Thyroid gland (tissue), 4 donors: ENCODE measurements around the gene EFHD2. TPM values are rescaled to one million over a fixed set of nuclear protein-coding genes. Genes with fewer than 3 reads are reported as not detected.
"Not testable (repeated sequence)": the region's sequence is repeated elsewhere in the genome, so short reads cannot be mapped to it uniquely, and the experiment has no call there.

Experiments used
- DNase-seq, 2 donors: peaks; one replicate each; pipeline ENCODE4 v3.0.0-alpha.2; 2019
- H3K27ac ChIP-seq, 3 donors: fragments of 200-600 bp; sonication (generic); 1 replicate in 2 of 3; 2 replicates in 1 of 3; pipeline ENCODE4 v1.5.1; 2016 to 2019; ENCODE audit warnings: mild to moderate bottlenecking in 1 of 3, moderate library complexity in 1 of 3
- H3K27me3 ChIP-seq: fragments of 200-600 bp; sonication (generic); one replicate; pipeline ENCODE4 v1.5.1; 2019
- H3K36me3 ChIP-seq, 2 donors: fragments of 200-600 bp; sonication (generic); one replicate each; pipeline ENCODE4 v1.5.1; 2016 to 2019
- H3K4me1 ChIP-seq, 2 donors: fragments of 200-600 bp; sonication (generic); one replicate each; pipeline ENCODE4 v1.5.1; 2017 to 2019
- H3K4me3 ChIP-seq, 3 donors: fragments of 200-600 bp; sonication (generic); replicated peaks in 1 of 3; 1 replicate in 2 of 3; 2 replicates in 1 of 3; pipeline ENCODE4 v1.5.1; 2016; ENCODE audit warnings: mild to moderate bottlenecking in 1 of 3
- H3K9me3 ChIP-seq: fragments of 200-600 bp; sonication (generic); one replicate; pipeline ENCODE4 v1.5.1; 2017
- POLR2A ChIP-seq, 2 donors: fragments of 450-650 bp; IDR thresholded peaks; one replicate each; pipeline ENCODE4 v1.6.1; 2017; ENCODE audit warnings: antibody characterized with exemption in 2 of 2, mild to moderate bottlenecking in 2 of 2, moderate library complexity in 1 of 2
- WGBS, 2 donors: methylation state at CpG; one replicate each; pipeline ENCODE4 v1.1.5; 2017; 5-methylcytosine and 5-hydroxymethylcytosine counted together
- intact Hi-C: fragments of 100-400 bp; cut with DNase I; formaldehyde crosslinking; loops from one replicate; pipeline ENCODE4 v1.15.1; 2023
- total RNA-seq, 4 donors: library from RNA; depleted of rRNA; stranded (reverse); fragments of >200 nt; gene quantifications; one replicate each; pipeline ENCODE4 v1.2.3, GENCODE V29; 2016
- TF ChIP-seq, protein P1 (sequence below), 6 experiments: fragments of 200-600 bp in 3 of 6; fragments of 450-650 bp in 3 of 6; sonication (generic) in 3 of 6; IDR thresholded peaks; one replicate each; pipeline ENCODE4 v1.5.1; 2016 to 2019; ENCODE audit warnings: antibody characterized with exemption in 6 of 6, mild to moderate bottlenecking in 2 of 6, inconsistent platforms in 1 of 6, moderate library complexity in 1 of 6

EFHD2 gene
- total RNA-seq, 4 donors from 2014 or later = 50.9 to 62.6 (median 56.7) TPM

- Histone ChIP-seq H3K4me1 (no peaks in the 10 kb centered on the region), H3K4me3 (no peak overlapping the region), H3K36me3 (no peaks in the 10 kb centered on the region), H3K9me3 (no peaks in the 10 kb centered on the region), H3K27ac (no peak overlapping the region), H3K27me3 (no peaks in the 10 kb centered on the region)
- TF ChIP-seq, protein P1, sequence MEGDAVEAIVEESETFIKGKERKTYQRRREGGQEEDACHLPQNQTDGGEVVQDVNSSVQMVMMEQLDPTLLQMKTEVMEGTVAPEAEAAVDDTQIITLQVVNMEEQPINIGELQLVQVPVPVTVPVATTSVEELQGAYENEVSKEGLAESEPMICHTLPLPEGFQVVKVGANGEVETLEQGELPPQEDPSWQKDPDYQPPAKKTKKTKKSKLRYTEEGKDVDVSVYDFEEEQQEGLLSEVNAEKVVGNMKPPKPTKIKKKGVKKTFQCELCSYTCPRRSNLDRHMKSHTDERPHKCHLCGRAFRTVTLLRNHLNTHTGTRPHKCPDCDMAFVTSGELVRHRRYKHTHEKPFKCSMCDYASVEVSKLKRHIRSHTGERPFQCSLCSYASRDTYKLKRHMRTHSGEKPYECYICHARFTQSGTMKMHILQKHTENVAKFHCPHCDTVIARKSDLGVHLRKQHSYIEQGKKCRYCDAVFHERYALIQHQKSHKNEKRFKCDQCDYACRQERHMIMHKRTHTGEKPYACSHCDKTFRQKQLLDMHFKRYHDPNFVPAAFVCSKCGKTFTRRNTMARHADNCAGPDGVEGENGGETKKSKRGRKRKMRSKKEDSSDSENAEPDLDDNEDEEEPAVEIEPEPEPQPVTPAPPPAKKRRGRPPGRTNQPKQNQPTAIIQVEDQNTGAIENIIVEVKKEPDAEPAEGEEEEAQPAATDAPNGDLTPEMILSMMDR (IDR thresholded peaks at IDR 0.05) = no peak
- no peak for TF ChIP-seq POLR2A (IDR thresholded peaks at IDR 0.05)
- 86 to 97% methylated on average over 3 to 6 of the region's 6 CpGs for WGBS, 2 donors
- intact Hi-C loops = no loop called here
- DNase-seq = no peak
Measured at GRCh38 chr1:15455522-15455921, 45.8 kb downstream of the EFHD2 start.

DNA sequence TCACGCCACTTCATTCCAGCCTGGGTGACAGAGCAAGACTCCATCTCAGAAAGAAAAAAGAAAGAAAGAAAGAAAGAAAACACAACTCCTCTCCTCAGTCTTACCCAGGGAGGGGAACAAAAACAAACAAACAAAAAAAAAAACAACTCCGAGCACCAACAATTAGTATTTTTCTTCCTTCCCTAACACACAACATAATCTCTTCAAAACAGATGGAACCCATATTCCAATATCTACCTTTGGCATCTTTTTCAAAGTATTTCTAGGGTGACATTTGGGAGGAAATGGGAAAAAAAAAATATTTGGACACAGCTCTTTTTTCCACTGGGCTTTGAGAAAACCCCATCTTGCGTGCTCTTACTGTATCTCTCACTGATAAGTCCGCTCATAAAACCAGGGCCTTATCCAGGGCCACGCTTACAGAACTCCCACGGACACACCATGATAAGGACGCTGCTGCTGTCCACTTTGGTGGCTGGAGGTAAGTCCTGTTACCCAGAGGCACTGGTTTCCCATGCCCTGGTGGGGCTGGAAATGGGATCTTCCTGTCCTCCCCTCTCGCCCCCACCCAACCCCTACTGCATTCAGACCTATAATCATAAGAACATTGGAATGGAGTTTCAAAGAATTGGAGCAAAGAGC, 46.7 kb downstream of the EFHD2 start, which contains the start of gene CELA2A:
CELA2A (plus strand) TSS at position 420 of the 642 bp plus-strand sequence; CDS start at position 442, 22 bp downstream.
- H3K9me3 ChIP-seq = no peaks in the 10 kb centered on the region
- DNase-seq = no peak
- no peaks in the 10 kb centered on the region for H3K27me3 ChIP-seq
- H3K4me1 ChIP-seq = no peaks in the 10 kb centered on the region
- H3K27ac ChIP-seq = no peak within 1 kb of the TSS
- TF ChIP-seq, protein P1 (IDR thresholded peaks at IDR 0.05) = no peak
- no peak for TF ChIP-seq POLR2A (IDR thresholded peaks at IDR 0.05)
- H3K4me3 ChIP-seq = no peak within 1 kb of the TSS
- no peaks in the 10 kb centered on the region for H3K36me3 ChIP-seq
- intact Hi-C loops = no loop called here
- 94 to 96% methylated on average over 8 of the region's 8 CpGs for WGBS, 2 donors

DNA sequence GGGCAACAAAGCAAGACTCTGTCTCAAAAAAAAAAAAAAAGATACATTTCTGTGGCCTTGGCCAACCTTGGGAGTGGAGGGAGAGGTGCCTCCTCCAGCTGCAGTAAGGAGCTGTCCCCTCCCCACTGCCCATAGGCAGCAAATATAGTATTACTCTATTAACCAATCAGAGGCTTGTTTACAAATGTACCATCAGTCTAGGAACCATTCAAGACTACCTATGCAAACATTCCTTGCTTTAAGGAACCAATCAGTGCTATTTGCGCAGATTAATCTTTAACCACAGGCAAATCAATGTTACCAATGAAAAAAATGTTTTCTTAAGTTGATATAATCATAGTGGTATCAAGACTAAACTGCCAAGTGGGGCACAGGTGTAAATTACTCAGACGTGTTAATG, 47.9 kb downstream of the EFHD2 start:
- DNase-seq = no peak
- no peaks in the 10 kb centered on the region for H3K9me3 ChIP-seq
- H3K36me3 ChIP-seq = no peaks in the 10 kb centered on the region
- TF ChIP-seq, protein P1 (IDR thresholded peaks at IDR 0.05) = no peak
- TF ChIP-seq POLR2A (IDR thresholded peaks at IDR 0.05) = no peak
- H3K4me1 ChIP-seq = no peaks in the 10 kb centered on the region
- H3K27me3 ChIP-seq = no peaks in the 10 kb centered on the region
- H3K4me3 ChIP-seq = no peak overlapping the region
- H3K27ac ChIP-seq = no peak overlapping the region
- intact Hi-C loops = no loop called here
- 82 to 83% methylated on average over 2 of the region's 2 CpGs for WGBS, 2 donors

GRCh38 chr1:15458388-15458787, 48.7 kb downstream of the EFHD2 start:
- H3K4me1 ChIP-seq, DNase-seq, H3K27ac ChIP-seq, intact Hi-C loops, H3K4me3 ChIP-seq, H3K9me3 ChIP-seq, H3K36me3 ChIP-seq, H3K27me3 ChIP-seq: not testable (repeated sequence)
- WGBS, 2 donors = 72 to 79% methylated on average over 3 to 4 of the region's 4 CpGs

- H3K4me3 ChIP-seq = no peak overlapping the region
- H3K27me3 ChIP-seq = no peaks in the 10 kb centered on the region
- 58 to 65% methylated on average over 10 of the region's 10 CpGs for WGBS, 2 donors
- no peaks in the 10 kb centered on the region for H3K9me3 ChIP-seq
- intact Hi-C loops = no loop called here
- H3K4me1 ChIP-seq = no peaks in the 10 kb centered on the region
- no peak for TF ChIP-seq POLR2A (IDR thresholded peaks at IDR 0.05)
- TF ChIP-seq, protein P1 (IDR thresholded peaks at IDR 0.05) = no peak
- no peak overlapping the region for H3K27ac ChIP-seq
- H3K36me3 ChIP-seq = no peaks in the 10 kb centered on the region
- no peak for DNase-seq
Measured at GRCh38 chr1:15459771-15460707, 50.4 kb downstream of the EFHD2 start.
